Endothelial cell of umbilical vein (primary cell): ENCODE data around the gene LCN6. TPM values are rescaled to one million over a fixed set of nuclear protein-coding genes. Genes with fewer than 3 reads are reported as not detected.

Source experiments
- BruUV-seq: library from RNA; stranded (reverse); fragments of 400-500 nt; replicated peaks from 2 replicates; lab custom pipeline; 2021; lab: Mats Ljungman, UMichigan
- CTCF ChIA-PET: fragments of 300-600, 350-600 bp; sonication (Branson Sonifier 250); formaldehyde crosslinking; loops from one replicate; lab custom pipeline; 2021; ENCODE audit warnings: antibody characterized with exemption, inconsistent platforms; lab: Charles Lee
- POLR2A ChIA-PET: fragments of 300-600, 350-600 bp; sonication (Branson Sonifier 250); formaldehyde crosslinking; loops from one replicate; lab custom pipeline; 2021; ENCODE audit warnings: antibody characterized with exemption, inconsistent platforms; lab: Charles Lee
- DNase-seq: peaks from one replicate; pipeline ENCODE4 v3.0.0-alpha.2; 2011; ENCODE audit warnings: low read depth, low spot score
- FAIRE-seq: peaks from 2 replicates; lab custom pipeline; 2011; peaks lifted over from hg19 to GRCh38; lab: Jason Lieb, UNC
- H2AFZ ChIP-seq: 2 replicates; pipeline ENCODE4 v1.6.0; 2012; ENCODE audit warnings: low read depth, low read length, control low read depth, inconsistent platforms
- H3K27ac ChIP-seq: 2 replicates; pipeline ENCODE4 v1.5.1; 2011; ENCODE audit warnings: low read depth, mild to moderate bottlenecking, control low read depth, low read length, moderate library complexity; ENCODE audit not compliant: insufficient read depth
- H3K27me3 ChIP-seq, 2 experiments: 2 replicates each; pipeline versions ENCODE4 v1.6.0 to v1.6.1; 2011; ENCODE audit warnings: low read length in 2 of 2, mixed read lengths in 1 of 2; ENCODE audit not compliant: control insufficient read depth in 2 of 2, insufficient read depth in 2 of 2
- H3K36me3 ChIP-seq, 2 experiments: 2 replicates in 1 of 2; 3 replicates in 1 of 2; pipeline ENCODE4 v1.5.1; 2011; ENCODE audit warnings: low read length in 2 of 2, mild to moderate bottlenecking in 1 of 2, moderate library complexity in 1 of 2; ENCODE audit not compliant: control insufficient read depth in 2 of 2, insufficient read depth in 2 of 2; ENCODE audit errors: extremely low read depth in 1 of 2
- H3K4me1 ChIP-seq: 3 replicates; pipeline ENCODE4 v1.5.1; 2011; ENCODE audit warnings: mild to moderate bottlenecking, low read length; ENCODE audit not compliant: control insufficient read depth, insufficient read depth; ENCODE audit errors: extremely low read depth
- H3K4me2 ChIP-seq: 2 replicates; pipeline ENCODE4 v1.6.1; 2011; ENCODE audit warnings: low read length, control low read depth, mixed read lengths; ENCODE audit not compliant: insufficient read depth
- H3K4me3 ChIP-seq, 3 experiments: fragments of 200-600 bp in 1 of 3; sonication (generic), shearing (Covaris generic) in 1 of 3; replicated peaks in 1 of 3; 2 replicates each; pipeline ENCODE4 v1.5.1; 2011 to 2016; ENCODE audit warnings: control low read depth in 3 of 3, low read length in 3 of 3, mild to moderate bottlenecking in 2 of 3, inconsistent platforms in 1 of 3, low read depth in 1 of 3, moderate library complexity in 1 of 3; ENCODE audit not compliant: insufficient read depth in 1 of 3
- H3K79me2 ChIP-seq: 2 replicates; pipeline ENCODE4 v1.6.0; 2012; ENCODE audit warnings: low read length, inconsistent platforms; ENCODE audit not compliant: control insufficient read depth, insufficient read depth
- H3K9ac ChIP-seq: replicated peaks from 2 replicates; pipeline ENCODE3; 2011; ENCODE audit warnings: low read length, control low read depth; ENCODE audit not compliant: insufficient read depth; ENCODE audit errors: extremely low read depth
- H3K9me1 ChIP-seq: replicated peaks from 3 replicates; pipeline ENCODE4 v1.6.0; 2011; ENCODE audit warnings: mild to moderate bottlenecking, low read length; ENCODE audit not compliant: control insufficient read depth, insufficient read depth; ENCODE audit errors: extremely low read depth
- H3K9me3 ChIP-seq: replicated peaks from 2 replicates; pipeline ENCODE4 v1.5.1; 2012; ENCODE audit warnings: low read length, inconsistent platforms; ENCODE audit not compliant: control insufficient read depth, insufficient read depth
- H4K20me1 ChIP-seq: replicated peaks from 2 replicates; pipeline ENCODE3; 2011; ENCODE audit warnings: mild to moderate bottlenecking, low read length; ENCODE audit not compliant: control insufficient read depth, insufficient read depth; ENCODE audit errors: extremely low read depth
- EZH2 ChIP-seq: IDR thresholded peaks from 2 replicates; pipeline ENCODE4 v1.6.1; 2012; ENCODE audit warnings: borderline replicate concordance, low read depth, mild to moderate bottlenecking, moderate library complexity, low read length, inconsistent platforms; ENCODE audit not compliant: severe bottlenecking
- FOS ChIP-seq: IDR thresholded peaks from 2 replicates; pipeline ENCODE4 v1.6.1; 2011; ENCODE audit warnings: mild to moderate bottlenecking, low read length, moderate library complexity, borderline replicate concordance; ENCODE audit not compliant: insufficient read depth
- GATA2 ChIP-seq: IDR thresholded peaks from 2 replicates; pipeline ENCODE4 v1.7.0; 2011; ENCODE audit warnings: low read depth, mild to moderate bottlenecking, moderate library complexity, mixed read lengths, low read length; ENCODE audit not compliant: insufficient read length, insufficient read depth
- JUN ChIP-seq: IDR thresholded peaks from 2 replicates; pipeline ENCODE4 v1.6.1; 2011; ENCODE audit warnings: borderline replicate concordance, low read depth; ENCODE audit not compliant: insufficient read length, insufficient read depth
- MYC ChIP-seq: IDR thresholded peaks from one replicate; pipeline ENCODE4 v1.6.1; 2011; ENCODE audit warnings: mild to moderate bottlenecking, low read depth, low read length
- POLR2A ChIP-seq: IDR thresholded peaks from 2 replicates; pipeline ENCODE4 v1.6.1; 2012; ENCODE audit warnings: low read depth, mild to moderate bottlenecking, control low read depth, low read length
- POLR2AphosphoS5 ChIP-seq: IDR thresholded peaks from 2 replicates; pipeline ENCODE4 v1.6.1; 2012; ENCODE audit warnings: low read depth, mild to moderate bottlenecking, control low read depth, low read length, moderate library complexity; ENCODE audit not compliant: insufficient read depth
- dilution Hi-C: fragments of 300-500 bp; cut with MboI; formaldehyde crosslinking; loops from one replicate; pipeline ENCODE4 v1.15.0; 2019; ENCODE audit warnings: low sequenced_read_pairs; ENCODE audit not compliant: extremely low pct_ligation_motif_present
- intact Hi-C: fragments of 100-400 bp; cut with micrococcal nuclease; formaldehyde crosslinking; loops from one replicate; pipeline ENCODE4 v1.10.0; 2022
- polyA plus RNA-seq, 4 experiments: library from polyadenylated mRNA; depleted of rRNA in 3 of 4; stranded (reverse) in 3 of 4; unstranded in 1 of 4; fragments of >200 nt; gene quantifications; 2 replicates each; pipeline versions ENCODE4 v1.2.1 to v1.2.3, GENCODE V29; 2011 to 2012; ENCODE audit warnings: missing spikeins in 1 of 4
- total RNA-seq: library from RNA; stranded (reverse); gene quantifications from 2 replicates; pipeline ENCODE4 v1.2.3, GENCODE V29; 2021
- TF ChIP-seq, protein P1 (sequence below), 2 donors: IDR thresholded peaks; 1 replicate in 1 of 2; 2 replicates in 1 of 2; pipeline ENCODE4 v1.5.1; 2011; ENCODE audit warnings: low read length in 2 of 2, mild to moderate bottlenecking in 2 of 2, moderate library complexity in 2 of 2, control low read depth in 1 of 2, inconsistent platforms in 1 of 2, low read depth in 1 of 2; ENCODE audit not compliant: insufficient read depth in 1 of 2; ENCODE audit errors: extremely low read depth in 1 of 2
- TF ChIP-seq, protein P2 (sequence below): IDR thresholded peaks from 2 replicates; pipeline ENCODE4 v1.6.1; 2011; ENCODE audit not compliant: insufficient read depth, insufficient read length

LCN6 gene
- total and polyA plus RNA-seq, 2 donors (not counting 3 experiments of a cell fraction or from before 2014, with no cell fraction given), result 0.17 TPM; not detected in 1

DNA sequence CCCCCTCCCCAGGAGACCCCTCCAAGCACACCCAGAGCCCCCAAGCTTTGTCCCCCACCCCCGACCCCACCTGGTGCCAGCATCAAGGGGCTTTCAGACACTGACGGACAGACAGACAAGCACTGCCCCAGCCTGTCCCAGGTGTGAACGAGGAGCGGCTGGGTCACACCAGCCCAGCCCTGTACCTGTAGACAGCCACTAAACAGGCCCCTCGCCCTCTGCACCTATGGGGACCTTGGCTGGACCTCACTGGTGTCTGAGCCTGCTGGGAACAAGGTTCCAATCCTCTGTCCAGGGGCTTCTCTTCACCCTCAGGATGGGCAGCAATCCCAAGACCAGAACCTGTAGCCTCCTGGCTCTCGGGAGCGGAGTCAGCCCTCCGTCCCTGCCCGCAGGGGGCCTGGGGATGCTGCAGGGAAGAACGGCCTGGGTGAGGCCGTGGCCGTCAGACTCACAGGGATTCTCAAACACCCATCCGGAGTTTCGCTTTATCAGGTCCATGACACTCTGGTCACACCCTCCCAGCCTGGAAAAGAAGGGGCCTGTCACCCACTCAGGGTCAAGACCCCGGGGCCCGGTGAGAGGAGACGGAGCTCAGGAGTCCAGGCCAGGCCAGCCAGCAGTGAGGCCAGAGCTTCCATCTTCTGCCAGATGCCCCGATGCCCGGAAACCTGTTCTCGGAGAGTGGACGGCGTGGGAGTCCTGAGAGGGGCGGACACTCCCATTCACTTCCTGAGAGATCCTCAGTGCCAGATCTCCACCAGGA lies 2.8 kb downstream of the LCN6 start:
- POLR2A ChIA-PET, result interaction anchor here (0.6 to 1.3 kb wide), 2 partner anchors 18 to 36 kb away, joined by 3 to 9 read pairs; no protein-coding TSS in a partner anchor
- Histone ChIP-seq H3K9me1 (no peaks in the 10 kb centered on the region), H3K36me3 (no peaks in the 10 kb centered on the region), H3K4me2 (no peak overlapping the region), H3K9me3 (no peaks in the 10 kb centered on the region), H2AFZ (no peak overlapping the region), H3K4me3 (no peak overlapping the region), H3K27ac (no peak overlapping the region), H4K20me1 (no peaks in the 10 kb centered on the region), H3K27me3 (peaks cover 0 to 5% of the 10 kb centered on the region in 2 experiments), H3K9ac (no peak overlapping the region), H3K4me1 (no peaks in the 10 kb centered on the region), H3K79me2 (no peaks in the 10 kb centered on the region)
- no TSS peak for BruUV-seq
- TF ChIP-seq GATA2 (no peak), POLR2AphosphoS5 (no peak), EZH2 (no peak), MYC (no peak), POLR2A (no peak), FOS (no peak), JUN (no peak)
- TF ChIP-seq, protein P1, sequence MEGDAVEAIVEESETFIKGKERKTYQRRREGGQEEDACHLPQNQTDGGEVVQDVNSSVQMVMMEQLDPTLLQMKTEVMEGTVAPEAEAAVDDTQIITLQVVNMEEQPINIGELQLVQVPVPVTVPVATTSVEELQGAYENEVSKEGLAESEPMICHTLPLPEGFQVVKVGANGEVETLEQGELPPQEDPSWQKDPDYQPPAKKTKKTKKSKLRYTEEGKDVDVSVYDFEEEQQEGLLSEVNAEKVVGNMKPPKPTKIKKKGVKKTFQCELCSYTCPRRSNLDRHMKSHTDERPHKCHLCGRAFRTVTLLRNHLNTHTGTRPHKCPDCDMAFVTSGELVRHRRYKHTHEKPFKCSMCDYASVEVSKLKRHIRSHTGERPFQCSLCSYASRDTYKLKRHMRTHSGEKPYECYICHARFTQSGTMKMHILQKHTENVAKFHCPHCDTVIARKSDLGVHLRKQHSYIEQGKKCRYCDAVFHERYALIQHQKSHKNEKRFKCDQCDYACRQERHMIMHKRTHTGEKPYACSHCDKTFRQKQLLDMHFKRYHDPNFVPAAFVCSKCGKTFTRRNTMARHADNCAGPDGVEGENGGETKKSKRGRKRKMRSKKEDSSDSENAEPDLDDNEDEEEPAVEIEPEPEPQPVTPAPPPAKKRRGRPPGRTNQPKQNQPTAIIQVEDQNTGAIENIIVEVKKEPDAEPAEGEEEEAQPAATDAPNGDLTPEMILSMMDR (IDR thresholded peaks at IDR 0.05; ENCODE audit: extremely low read depth in 1 of 2, insufficient read depth in 1 of 2, low read depth in 1 of 2, low read length in 2 of 2), result no peak
- TF ChIP-seq, protein P2, sequence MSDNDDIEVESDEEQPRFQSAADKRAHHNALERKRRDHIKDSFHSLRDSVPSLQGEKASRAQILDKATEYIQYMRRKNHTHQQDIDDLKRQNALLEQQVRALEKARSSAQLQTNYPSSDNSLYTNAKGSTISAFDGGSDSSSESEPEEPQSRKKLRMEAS, result no peak
- dilution Hi-C loops (no loop called here), intact Hi-C loops (no loop called here)
- no peak for DNase-seq
- no peak for FAIRE-seq
- CTCF ChIA-PET, result interaction anchor here (1.3 to 6.0 kb wide), 3 partner anchors 13 to 16 kb away, joined by 3 to 31 read pairs (median 3); partner anchors contain the start of gene LCN8
